Mucosa of descending colon (tissue), 3 donors: ENCODE data around the gene AP4S1. TPM values are rescaled to one million over a fixed set of nuclear protein-coding genes. Genes with fewer than 3 reads are reported as not detected.

Experiments
- ATAC-seq: fragments of 200-7000 bp; cut with Tn5 transposase; one replicate; pipeline ENCODE4 v1.9.1; 2020; ENCODE audit warnings: mild to moderate bottlenecking, moderate library complexity
- DNase-seq, 3 donors: peaks; one replicate each; pipeline ENCODE4 v3.0.0-alpha.2; 2020
- H3K36me3 ChIP-seq: fragments of 200-600 bp; one replicate; pipeline ENCODE4 v1.8.0; 2021; ENCODE audit warnings: low read depth, mild to moderate bottlenecking
- H3K4me1 ChIP-seq: fragments of 200-600 bp; one replicate; pipeline ENCODE4 v1.8.0; 2021; ENCODE audit warnings: low read depth, mild to moderate bottlenecking
- H3K4me3 ChIP-seq: fragments of 200-600 bp; one replicate; pipeline ENCODE4 v1.8.0; 2021; ENCODE audit warnings: mild to moderate bottlenecking
- H3K9me3 ChIP-seq: fragments of 200-600 bp; one replicate; pipeline ENCODE4 v1.8.0; 2021; ENCODE audit warnings: mild to moderate bottlenecking
- intact Hi-C, 2 donors: fragments of 100-400 bp; cut with DNase I in 1 of 2; cut with micrococcal nuclease in 1 of 2; formaldehyde crosslinking; loops; one replicate each; pipeline versions ENCODE4 v1.11.0 to v1.11.1; 2022; cut with DNase I, micrococcal nuclease
- total RNA-seq, 3 donors: library from RNA; stranded (reverse); fragmentation: NEBNext Ultra II Directional in 2 of 3; extraction: Animal tissue kit (Norgen Biotek cat#: 25700) in 2 of 3; gene quantifications; one replicate each; pipeline versions ENCODE4 v1.2.1 to v1.2.4, GENCODE V29; 2021 to 2023
- TF ChIP-seq, protein P1 (sequence below): fragments of 200-600 bp; IDR thresholded peaks from one replicate; pipeline ENCODE4 v1.8.0; 2022; ENCODE audit warnings: antibody characterized with exemption, mild to moderate bottlenecking
- donor health status: DM: no; HTN: no; CAD: no; lungs with moderate emphysema.
- donor health status: DM: no; HTN: no; CAD: no.
- donor health status: DM: no; HTN: yes; CAD: no.

AP4S1 gene
- total RNA-seq, 3 donors from 2014 or later, result 3.0 to 9.9 (median 4.0) TPM

DNA sequence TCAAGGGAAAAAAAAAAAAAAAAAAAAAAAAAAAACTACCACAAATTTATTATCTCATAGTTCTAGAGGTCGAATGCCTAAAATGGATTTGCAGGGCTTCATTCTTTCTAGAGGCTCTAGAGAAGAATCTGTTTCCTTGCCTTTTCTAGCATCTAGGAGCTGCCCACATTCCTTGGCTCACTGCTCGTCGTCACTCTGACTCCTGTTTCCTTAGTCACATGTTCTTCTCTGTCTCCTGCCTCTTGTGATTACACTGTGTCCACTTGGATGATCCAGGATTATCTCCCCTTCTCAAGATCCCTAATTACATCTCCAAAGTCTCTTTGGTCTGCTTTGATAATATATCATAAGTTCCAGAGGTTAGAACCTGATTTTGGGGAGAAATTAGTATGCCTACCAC, 93.4 kb downstream of the AP4S1 start:
- H3K4me3 ChIP-seq, result no peak overlapping the region
- DNase-seq, result no peak
- ATAC-seq, result no peak
- peaks cover 10% of the 10 kb centered on the region for H3K36me3 ChIP-seq
- intact Hi-C loops, result no loop called here
- H3K4me1 ChIP-seq, result no peaks in the 10 kb centered on the region
- no peaks in the 10 kb centered on the region for H3K9me3 ChIP-seq
- TF ChIP-seq, protein P1, sequence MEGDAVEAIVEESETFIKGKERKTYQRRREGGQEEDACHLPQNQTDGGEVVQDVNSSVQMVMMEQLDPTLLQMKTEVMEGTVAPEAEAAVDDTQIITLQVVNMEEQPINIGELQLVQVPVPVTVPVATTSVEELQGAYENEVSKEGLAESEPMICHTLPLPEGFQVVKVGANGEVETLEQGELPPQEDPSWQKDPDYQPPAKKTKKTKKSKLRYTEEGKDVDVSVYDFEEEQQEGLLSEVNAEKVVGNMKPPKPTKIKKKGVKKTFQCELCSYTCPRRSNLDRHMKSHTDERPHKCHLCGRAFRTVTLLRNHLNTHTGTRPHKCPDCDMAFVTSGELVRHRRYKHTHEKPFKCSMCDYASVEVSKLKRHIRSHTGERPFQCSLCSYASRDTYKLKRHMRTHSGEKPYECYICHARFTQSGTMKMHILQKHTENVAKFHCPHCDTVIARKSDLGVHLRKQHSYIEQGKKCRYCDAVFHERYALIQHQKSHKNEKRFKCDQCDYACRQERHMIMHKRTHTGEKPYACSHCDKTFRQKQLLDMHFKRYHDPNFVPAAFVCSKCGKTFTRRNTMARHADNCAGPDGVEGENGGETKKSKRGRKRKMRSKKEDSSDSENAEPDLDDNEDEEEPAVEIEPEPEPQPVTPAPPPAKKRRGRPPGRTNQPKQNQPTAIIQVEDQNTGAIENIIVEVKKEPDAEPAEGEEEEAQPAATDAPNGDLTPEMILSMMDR, result no peak

DNA sequence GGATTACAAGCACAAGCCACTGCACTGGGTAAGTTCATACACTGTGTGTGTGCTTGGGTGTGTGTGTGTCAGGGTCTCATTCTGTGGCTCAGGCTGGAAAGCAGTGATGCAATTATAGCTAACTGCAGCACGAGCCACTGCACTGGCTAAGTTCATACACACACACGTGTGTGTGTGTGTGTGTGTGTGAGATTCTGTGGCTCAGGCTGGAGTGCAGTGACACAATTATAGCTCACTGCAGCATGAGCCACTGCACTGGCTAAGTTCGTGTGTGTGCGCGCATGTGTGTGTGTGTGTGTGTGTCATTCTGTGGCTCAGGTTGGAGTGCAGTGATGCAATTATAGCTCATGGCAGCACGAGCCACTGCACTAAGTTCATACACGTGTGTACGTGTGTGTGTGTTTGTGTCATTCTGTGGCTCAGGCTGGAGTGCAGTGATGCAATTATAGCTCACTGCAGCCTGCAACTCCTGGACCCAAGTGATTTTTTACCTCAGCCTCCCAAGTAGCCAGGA, 96.7 kb downstream of the AP4S1 start:
- intact Hi-C loops, result no loop called here
- no peaks in the 10 kb centered on the region for H3K4me1 ChIP-seq
- H3K4me3 ChIP-seq, result no peak overlapping the region
- peaks cover 10% of the 10 kb centered on the region for H3K36me3 ChIP-seq
- TF ChIP-seq, protein P1, result no peak
- ATAC-seq (no peak), DNase-seq (no peak)
- H3K9me3 ChIP-seq, result no peaks in the 10 kb centered on the region

DNA sequence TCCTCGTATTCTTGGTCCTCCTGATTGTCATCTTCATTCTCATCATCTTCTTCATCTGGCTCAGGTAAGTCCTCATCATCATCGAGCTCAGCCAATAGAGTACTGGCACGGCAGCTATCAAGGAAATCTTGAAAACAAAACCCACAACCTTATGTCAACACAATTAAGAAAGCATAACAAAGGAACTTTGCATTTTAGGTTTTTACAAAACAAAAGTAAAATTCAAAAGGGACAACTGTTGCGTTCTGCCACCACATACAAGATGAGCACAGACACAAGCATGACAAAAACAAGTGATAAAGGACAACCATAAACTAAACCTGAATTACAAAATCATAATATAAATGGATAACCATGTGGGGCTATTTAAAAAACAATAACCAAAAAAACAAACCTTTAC, 97.5 kb downstream of the AP4S1 start:
- TF ChIP-seq, protein P1, result no peak
- DNase-seq, result no peak
- Histone ChIP-seq H3K4me3 (no peak overlapping the region), H3K36me3 (peaks cover 10% of the 10 kb centered on the region), H3K9me3 (no peaks in the 10 kb centered on the region), H3K4me1 (peaks cover 2% of the 10 kb centered on the region)
- ATAC-seq, result no peak
- intact Hi-C loops, result no loop called here

DNA sequence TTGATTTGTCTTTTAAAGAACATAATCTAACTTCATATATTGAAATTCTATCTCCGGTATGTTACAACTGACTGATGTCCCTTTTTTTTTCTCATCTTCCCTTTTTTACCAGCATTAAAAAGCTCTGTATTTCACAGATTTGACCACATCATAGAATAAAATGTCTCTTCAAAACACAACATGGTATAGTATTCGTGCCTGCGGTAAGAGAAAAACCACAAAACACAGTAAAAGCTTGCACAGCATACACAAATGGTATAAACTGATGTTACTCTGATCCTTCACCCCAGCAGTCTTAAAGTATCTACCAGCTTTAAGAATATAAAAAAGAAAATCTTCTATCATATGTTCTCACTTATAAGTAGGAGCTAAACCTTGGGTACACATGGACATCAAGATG, 98.7 kb downstream of the AP4S1 start:
- ATAC-seq (no peak), DNase-seq (no peak)
- H3K9me3 ChIP-seq, result no peaks in the 10 kb centered on the region
- intact Hi-C loops, result no loop called here
- TF ChIP-seq, protein P1, result no peak
- H3K4me3 ChIP-seq, result no peak overlapping the region
- H3K4me1 ChIP-seq, result peaks cover 11% of the 10 kb centered on the region
- H3K36me3 ChIP-seq, result peaks cover 10% of the 10 kb centered on the region

DNA sequence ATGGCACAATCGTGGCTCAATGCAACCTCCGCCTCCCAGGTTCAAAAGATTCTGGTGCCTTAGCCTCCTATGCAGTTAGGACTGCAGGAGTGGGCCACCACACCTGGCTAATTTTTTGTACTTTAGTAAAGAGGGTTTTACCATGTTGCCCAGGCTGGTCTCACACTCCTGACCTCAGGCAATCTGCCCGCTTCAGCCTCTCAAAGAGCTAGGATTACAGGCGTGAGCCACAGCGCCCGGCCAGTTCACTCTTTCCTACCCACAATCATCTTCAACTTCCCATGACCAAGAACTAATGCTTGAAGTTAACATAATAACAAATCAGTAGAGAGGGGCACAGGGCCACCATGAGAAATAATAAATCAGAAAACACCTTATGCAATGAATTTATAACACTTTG, 99.8 kb downstream of the AP4S1 start:
- DNase-seq (no peak), ATAC-seq (no peak)
- Histone ChIP-seq H3K36me3 (peaks cover 10% of the 10 kb centered on the region), H3K9me3 (no peaks in the 10 kb centered on the region), H3K4me1 (peaks cover 11% of the 10 kb centered on the region), H3K4me3 (no peak overlapping the region)
- TF ChIP-seq, protein P1, result no peak
- intact Hi-C loops, result no loop called here

DNA sequence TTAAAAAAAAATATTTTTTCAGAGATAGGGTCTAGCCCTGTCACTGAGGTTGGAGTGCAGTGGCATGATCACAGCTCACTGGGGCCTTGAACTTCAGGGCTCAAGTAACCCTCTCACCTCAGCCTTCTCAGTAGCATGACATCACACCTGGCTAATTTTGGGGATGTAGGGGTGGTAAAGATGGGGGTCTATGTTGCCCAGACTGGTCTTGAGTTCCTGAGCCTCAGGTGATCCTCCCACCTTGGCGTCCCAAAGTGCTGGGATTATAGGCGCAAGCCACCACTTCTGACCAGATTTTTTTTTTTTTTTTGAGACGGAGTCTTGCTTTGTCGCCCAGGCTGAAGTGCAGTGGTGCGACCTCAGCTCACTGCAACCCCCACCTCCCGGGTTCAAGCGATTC, 101.2 kb downstream of the AP4S1 start:
- ATAC-seq (no peak), DNase-seq (no peak)
- Histone ChIP-seq H3K4me1 (peaks cover 11% of the 10 kb centered on the region), H3K4me3 (no peak overlapping the region), H3K9me3 (no peaks in the 10 kb centered on the region), H3K36me3 (peaks cover 10% of the 10 kb centered on the region)
- intact Hi-C loops, result no loop called here
- TF ChIP-seq, protein P1, result no peak
